HG02623 (cell line): Measurements from ENCODE around the gene TTLL8.

Source experiments
- ATAC-seq: cut with Tn5 transposase; IDR thresholded peaks from one replicate; pipeline ENCODE4 v1.9.1; 2021; ENCODE audit warnings: moderate library complexity; ENCODE audit not compliant: unreplicated experiment

TTLL8 gene

DNA sequence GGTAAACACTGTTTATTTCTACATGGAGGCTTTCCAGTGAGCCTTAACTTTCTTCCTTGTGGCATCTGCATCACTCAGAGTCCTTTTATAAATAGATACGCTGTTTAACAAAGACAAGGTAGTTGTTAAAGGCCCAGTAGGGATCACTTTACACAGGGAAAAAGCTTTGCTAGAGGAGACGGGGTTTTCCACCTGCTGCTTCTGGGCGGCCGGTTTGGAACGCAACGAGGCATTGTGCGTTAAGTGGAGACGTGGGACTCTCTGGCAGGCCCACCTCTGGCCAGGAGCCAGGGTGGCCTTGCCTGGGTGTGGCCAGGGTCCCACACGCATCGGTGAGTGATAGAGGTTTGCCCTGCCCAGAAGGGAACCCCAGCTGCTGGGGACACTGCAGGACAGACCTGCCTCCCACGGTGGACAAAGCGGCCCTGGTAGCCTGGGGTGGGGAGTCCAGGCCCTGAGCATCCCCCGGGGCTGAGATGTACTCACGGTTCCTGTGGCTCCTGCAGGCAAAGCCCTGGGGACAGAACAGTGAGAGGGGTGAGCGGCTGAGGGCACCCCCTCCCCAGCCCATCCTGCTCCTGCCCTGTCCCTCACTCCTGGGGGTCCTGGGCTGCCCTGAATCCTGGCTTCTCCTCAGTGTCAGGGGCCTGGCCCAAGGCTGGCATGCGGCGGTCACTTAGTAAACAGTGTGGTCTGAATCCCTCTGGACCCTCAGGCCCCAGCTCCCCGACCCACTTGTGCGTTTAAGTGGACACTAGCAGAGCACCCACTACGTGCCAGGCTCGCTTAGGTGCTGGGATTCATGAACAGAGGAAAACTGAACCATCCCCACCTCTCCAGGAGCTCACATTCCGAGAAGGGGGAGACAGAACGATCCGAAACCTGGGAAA, 49.7 kb downstream of the TTLL8 start:
- ATAC-seq, result no peak

DNA sequence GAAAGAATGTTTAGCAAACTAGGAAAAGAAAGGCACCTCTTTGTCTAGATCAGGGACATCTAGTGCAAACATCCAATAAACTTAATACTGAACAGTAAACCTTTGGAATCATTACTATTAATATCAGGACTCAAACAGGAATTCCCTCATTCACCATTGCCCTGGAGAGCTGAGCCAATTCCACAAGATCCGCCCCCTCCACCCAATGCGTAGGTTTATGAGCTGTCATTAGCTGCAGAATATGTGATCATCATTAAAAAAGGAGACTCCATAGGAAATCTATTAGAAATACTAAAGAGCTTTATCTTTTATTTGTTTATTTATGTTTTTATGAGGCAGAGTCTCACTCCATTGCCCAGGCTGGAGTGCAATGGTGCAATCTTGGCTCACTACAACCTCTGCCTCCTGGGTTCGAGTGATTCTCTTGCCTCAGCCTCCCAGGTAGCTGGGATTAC, 51.0 kb downstream of the TTLL8 start:
- ATAC-seq, result no peak

DNA sequence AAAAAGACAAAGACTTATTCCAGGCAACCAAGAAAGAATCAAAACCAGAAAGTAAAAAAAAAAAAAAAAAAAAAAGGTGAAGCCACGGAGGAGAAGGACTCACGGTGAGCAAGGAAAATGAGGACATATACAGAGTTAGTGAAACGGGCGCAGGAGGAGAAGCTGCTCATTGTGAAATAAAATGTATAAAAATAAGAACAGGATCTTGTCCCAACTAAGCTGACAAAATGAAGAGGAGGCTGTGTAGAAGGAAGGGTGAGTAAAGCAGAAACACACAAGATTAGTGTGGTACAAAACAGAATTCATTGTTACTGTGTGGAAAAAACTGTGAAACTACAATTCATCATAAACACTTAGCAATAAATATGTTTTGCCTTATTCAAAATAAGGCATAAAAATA, 53.2 kb downstream of the TTLL8 start:
- ATAC-seq, result no peak

DNA sequence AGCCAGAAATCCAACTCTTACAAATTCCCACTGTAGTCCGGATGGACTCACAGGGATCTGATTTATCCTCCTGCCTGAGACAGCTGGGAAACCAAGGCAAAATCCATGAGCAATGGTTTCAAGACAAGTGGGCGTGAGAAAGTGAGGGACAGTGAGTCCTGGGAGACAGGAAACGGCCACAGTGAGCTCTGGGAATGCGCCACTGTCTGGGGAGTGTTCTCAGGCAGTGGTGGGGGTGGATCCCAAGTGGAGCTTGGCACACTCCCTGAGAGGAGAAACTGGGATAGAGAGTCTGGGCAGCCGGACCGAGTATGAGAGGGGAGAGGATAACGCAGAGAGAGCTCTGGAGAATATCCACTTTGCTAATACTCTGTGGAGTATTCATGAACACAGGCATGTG, 55.3 kb downstream of the TTLL8 start:
- no peak for ATAC-seq

DNA sequence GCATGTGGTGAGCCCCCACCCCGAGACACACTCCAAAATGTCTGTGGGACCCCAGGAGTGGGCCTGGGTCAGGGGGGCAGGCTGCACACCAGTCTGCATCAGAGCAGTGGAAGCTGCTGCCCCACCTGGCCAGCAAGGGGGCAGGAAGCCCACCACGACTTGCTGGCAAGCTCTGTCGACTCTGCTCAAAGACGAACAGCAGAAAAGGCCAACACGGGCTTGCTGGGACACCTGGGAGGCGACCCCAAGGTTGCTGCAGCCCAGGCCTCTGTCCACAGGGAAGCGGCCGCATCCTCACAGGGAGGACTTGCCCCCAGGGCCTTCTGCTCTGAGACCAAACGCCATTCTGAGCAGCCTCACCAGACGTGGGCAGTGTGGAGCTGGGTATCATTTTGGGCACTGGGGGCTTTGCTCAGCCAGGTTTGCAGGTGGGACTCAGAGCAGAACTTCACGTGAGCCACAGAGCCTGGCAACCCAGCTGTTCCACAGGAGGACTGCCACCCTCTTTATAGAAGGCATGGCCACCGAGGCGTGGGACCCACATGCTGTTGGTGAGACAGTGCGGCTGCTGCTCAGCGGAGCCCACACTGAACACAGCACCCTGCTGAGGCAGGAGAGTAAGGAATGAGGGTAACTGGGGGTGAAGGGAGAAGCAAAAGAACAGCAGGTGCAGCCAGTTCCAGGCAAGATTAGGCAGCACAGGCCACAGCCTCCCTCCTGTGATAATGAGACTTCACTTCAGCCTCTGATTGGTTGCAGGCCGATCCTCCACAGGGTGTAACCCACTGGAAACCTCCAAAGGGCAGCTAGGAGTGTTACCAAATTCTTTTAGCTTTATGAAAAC, 56.5 kb downstream of the TTLL8 start:
- no peak for ATAC-seq

DNA sequence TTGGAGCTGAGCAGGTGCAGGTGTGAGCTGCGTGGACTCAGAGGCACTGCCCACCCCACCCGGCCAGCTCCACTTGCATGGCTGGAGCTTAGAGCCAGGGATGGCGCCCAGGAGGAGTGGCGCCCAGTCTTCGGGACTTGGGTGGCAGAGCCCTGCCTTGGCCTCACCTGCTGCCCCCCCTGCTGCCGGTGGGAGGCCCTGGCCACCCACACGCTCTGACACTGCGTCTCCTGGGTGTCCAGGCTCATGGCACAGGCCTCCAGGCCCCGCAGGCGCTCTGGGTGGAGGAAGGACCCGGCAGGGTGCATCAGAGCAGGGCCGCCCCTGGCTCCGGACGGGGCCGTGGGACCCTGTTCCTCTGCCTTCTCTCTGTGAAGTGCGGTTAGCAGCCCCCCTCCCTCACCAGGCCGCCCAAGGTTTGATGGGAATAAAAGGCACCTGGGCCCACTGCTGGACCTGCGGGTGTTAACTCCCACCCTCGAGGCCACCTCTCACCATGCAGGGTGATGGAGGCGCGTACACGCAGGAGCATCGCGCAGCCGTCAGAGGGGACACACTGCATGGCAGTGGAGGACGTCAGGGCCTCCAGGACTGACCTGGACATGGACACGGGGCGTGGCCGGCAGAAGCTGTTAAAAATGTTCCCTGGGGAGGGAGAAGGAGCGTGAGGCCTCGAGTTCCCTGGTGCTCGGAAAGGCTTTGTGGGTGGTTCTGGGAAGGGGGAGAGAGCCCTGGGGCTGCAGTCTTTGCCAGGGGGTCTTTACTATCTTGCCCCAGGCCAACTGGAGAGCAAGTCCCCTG, 57.3 kb downstream of the TTLL8 start:
- no peak for ATAC-seq

DNA sequence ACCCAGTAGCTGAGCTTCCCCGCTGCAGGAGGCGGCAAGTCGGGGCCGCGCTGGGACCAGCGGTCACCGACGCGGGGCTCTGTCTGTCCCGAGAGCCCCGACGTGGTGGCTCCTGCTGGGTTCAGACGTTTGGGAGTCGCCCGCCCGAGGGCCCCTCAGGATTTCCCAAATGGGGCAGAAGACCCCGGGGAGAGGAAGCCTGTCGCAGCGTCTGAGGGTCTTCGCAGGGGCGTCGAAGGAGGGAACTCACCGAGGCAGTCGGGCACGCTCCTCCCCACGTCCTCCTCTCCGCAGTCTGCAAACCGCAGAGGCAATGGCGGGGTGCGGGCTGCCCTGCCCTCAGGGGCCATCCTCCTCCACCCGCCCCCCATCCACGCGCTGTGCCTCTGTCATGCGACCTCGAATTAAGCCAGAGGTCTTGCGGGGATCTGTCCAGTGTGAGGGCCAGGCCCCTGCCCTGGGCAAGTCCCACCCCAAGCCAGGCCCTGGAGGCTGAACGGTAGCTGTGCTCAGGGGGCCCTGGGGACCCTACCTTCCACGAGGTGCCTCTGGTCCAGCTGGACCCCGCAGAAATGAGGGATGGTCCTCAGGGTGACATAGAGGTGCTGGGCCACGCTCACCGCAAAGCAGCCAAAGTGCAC, 58.0 kb downstream of the TTLL8 start:
- no peak for ATAC-seq

DNA sequence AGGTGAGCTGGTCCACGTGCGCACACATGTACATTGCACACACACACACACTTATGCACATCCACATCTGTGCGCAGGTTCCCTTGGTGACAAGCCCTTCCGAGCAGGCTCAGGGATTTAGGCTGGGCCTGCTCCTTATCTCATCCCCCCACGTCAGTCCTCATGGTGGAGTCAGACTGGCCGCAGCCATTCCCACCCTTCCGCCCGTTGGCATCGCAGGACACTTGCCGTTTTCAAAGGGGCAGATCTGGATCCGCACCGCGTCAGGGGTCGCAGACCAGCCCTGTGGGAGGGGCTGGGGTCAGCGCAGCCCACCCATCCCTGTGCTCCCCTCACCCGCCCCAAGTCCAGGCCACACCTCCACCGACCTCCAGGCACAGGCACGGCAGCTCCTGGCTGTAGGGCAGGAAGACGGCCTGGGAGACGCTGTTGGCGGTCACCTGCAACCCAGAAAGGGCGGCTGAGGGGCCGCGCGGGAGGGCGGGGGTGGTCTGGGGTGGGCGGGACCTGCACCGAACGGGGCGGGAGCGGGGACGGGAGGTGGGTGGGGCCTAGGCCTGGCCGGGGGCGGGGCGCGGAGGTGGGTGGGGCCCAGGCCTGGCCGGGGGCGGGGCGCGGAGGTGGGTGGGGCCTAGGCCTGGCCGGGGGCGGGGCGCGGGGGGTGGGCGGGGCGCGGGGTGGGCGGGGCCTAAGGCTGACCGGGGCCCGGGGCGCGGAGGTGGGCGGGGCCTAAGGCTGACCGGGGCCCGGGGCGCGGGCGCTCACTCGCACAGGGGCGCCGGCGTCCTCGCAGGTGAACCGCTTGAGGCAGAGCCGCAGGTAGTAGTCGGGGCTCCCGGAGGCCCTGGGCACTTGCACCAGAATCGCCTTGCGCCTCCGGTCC, 58.8 kb downstream of the TTLL8 start:
- no peak for ATAC-seq

DNA sequence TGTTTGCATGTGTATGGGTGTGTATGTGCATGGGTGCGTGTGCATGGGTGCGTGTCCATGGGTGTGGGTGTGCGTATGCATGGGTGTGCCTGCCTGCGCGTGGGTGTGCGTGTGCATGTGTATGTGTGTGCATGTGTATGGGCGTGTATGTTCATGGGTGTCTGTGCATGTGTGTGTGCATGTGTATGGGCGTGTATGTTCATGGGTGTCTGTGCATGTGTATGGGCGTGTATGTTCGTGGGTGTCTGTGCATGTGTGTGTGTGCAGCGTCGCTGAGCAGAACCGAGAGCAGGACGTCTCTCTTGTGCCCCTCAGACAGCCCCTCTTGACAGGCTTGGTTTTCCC, 59.4 kb downstream of the TTLL8 start:
- no peak for ATAC-seq

DNA sequence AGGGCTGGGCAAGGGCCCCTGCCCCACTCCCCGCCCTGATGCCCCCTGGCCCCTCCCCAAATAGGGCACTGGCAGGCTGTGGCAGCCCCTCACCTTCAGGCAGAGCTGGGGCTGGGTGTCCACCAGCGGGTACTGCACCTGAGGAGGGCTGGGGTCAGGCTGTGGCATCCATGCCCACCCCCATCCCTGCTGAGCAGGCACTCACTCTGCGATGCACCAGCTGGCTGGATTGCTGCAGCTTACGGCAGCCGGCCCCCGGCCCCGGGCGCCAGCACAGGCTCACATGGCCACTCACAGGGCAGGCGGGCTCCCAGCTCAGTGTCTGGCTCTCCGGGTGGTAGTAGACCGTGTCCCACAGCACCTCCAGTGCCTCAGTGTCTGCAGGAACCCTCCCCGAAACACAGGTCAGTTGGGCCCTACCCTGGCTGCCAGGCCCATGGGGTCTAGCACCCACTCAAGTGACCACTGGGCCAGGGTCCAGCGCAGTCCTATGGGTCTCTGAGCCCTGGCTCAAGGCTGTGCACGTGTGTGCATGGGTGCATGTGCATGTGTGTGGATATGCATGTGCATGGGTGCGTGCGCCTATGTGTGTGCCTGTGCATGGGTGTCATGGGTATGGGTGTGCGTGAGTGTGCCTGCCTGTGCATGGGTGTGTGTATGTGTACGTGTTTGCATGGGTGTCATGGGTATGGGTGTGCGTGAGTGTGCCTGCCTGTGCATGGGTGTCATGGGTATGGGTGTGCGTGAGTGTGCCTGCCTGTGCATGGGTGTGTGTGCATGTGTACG, 60.0 kb downstream of the TTLL8 start:
- no peak for ATAC-seq

DNA sequence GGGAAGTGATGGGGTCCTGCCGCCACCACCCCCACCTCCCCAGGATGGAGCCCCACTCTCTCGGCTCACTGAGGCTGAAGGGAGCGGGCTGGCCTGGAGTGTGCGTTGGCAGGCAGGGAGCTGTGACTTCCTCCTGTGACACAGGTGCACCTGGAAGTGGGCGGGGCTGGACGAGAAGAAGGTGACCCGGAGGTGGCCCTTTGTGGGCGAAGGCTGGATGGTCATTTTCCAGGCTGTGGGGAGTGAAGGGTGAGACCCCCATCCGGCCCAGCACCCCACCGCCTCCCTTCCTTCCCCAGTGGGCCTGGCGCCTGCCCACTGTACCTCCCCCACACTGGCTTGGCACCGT, 60.9 kb downstream of the TTLL8 start:
- no peak for ATAC-seq

DNA sequence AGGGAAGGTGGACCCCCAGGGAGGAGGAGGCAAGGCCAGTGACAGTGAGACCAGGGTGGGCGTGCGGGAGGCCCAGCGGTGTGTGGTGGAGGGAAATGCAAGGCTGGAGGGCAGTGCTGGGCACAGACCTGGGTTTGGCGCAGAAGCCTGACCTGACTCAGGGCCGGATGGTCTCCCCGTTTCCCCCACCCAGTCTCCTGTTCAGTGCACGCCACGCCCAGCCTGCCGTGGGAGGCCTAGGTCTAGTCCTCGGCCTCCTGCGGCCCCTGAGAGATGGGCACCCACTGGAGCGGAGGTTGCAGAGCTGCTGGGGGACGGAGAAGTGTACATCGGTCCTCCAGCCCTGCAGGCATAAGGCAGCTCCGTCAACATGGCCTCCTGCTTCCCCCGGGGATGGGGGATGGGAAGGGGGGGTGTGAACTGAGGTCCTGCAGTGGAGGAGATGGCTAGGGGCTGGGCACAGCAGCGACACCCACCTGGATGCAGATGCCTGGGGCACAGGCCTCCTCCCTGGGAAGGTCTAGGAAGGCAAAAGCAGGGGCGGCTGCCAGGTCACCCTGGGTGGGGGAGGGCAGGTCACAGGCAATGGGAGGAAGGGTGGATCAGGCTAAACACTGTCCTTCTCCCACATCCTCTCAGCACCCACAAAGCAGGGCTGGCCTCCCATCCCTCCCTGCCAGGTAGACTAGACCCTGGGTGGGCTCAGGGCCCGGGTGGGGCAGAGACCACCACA, 61.4 kb downstream of the TTLL8 start:
- ATAC-seq, result no peak

DNA sequence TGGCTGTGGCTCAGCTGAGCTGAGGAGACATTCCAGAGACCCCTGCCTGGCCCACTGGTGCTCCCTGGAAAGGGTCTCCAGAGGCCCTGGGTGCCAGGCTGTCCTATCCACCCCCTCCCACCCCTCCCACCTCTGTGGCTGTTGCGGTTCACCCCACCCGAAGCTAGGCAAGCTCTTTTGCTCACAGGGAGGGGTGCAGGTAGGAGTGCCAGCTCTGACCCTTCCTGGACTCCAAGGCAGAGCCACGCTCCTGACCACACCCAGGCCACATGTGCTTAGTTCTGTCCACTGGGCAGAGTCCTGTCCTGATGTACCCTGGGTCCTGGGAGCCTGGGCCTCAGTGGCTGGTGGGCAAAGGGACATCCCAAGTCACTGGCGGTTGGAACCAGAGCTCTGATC, 62.0 kb downstream of the TTLL8 start:
- ATAC-seq, result no peak

DNA sequence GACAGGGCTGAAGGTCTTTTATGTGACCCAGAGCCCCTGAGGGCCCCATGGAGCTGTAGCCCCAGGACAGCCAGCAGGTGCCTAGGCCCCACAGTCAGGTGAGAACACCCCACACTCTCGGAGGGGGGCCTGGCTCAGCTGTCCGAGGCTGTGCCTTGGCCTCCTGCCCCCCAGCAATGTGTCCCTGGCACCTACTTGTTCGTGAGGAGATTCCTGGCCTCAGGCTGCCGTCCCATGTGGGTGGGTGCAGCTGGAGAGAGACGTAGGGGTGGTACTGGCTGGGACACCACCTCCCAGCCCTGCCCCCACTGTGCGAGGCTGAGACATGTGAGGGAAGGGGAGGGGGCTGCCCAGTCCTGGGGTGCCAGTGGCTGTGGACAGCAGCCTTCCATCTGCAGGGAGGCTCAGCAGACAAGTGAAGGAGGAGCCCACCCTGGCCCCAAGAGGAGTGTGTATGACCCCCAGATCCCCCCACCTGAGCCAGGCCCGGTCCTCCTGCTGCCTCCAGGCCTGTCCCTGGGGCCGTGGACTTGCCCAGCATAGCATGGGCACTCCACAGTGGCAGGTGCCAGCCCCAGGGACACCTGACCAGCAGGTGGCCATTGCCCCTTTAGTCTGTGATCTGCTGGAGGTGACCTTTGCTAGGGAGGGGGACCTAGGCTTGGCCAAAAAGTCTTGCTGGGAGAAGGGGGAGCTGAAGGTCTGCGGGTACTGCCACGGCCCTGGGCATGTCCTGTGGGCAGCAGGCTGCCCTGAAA, 62.6 kb downstream of the TTLL8 start:
- ATAC-seq, result no peak

DNA sequence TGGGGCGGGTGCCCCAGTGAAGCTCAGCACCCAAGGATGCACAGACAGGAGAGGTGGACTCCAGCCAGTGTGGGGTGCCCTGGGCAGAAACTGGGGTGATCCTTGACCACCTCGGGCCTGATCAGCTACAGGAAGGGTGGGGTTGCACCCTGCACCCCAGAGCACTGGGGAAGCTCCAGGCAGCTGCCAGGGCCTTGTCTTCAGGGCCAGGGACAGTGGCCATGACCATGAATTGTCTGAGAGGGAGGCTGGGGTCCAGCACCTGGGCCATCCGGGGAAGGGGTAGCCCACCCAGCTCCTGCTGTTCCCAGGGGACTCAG, 63.1 kb downstream of the TTLL8 start:
- no peak for ATAC-seq

DNA sequence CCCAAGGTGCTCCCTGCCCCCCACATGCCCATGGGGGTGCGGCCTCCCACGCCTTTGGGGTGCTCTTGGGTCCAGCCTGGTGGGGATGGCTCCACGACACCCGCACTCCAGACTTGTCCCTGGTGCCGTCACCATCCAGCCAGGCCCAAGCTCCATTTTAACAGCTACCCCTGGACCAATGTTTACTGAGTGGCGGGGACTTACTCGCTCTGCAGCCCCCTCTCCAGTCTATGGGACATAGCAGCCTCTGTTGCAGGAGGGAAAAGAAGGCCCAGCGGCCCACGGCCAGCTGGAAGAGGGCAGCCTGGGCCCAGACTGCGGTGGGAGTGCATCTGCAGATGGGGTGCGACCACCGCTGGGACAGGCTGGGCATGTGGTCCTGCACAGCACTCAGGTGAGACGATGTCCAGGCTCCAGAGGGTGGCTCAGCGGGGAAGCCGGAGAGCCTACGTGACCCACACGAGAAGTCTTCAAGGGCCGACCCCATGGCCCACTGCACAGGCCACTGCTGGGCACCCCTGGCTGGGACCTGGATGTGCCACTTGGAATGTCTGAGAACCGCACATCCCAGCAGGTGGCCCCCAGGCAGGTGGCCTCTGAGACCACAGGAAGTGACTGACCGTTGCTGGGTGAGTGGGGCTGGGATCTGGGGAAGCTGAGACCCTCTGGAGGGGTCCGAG, 63.6 kb downstream of the TTLL8 start:
- no peak for ATAC-seq

DNA sequence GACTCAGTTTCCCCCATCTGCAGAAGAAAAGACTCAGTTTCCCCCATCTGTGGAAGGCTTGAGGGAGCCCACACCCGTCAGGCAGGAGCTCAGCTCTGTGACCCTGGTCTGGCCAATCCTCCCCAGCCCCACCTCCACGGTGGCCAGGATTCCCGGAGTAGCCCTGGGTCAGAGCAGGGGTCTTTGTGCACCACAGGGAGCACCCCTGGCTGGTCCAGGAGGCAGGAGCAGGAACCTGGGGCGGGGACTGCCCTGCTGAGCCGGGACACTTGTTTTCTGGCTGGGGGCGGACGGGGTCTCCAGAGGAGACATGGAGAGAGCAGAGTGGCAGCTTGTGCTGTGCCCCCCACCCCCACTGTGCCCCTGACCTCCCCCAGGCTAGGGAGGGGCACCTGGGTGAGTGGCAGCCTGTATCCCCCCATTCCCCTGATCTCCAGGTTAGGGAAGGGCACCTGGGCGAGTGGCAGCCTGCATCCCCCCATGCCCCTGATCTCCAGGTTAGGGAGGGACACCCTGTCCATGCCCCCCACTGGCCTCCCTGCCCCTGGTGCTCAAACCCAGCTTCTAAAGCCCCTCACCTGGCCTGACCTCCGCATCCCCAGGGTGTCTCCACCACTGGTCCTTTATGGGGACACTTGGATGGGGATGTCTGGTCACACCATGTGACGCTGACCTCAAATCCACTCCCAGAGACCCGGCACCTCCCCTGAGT, 64.3 kb downstream of the TTLL8 start:
- ATAC-seq, result no peak
